Erythroblast (primary cell): ENCODE results near the gene TM9SF2.
"Not testable (repeated sequence)": the region's sequence is repeated elsewhere in the genome, so short reads cannot be mapped to it uniquely, and the experiment has no call there.

Experiments used
- GATA1 ChIP-seq: IDR thresholded peaks from 2 replicates; pipeline ENCODE4 v1.6.1; 2011; ENCODE audit warnings: low read depth, mild to moderate bottlenecking, control low read depth, low read length, moderate library complexity
- POLR2A ChIP-seq: IDR thresholded peaks from 2 replicates; pipeline ENCODE4 v1.6.1; 2011; ENCODE audit warnings: mild to moderate bottlenecking, low read length

DNA sequence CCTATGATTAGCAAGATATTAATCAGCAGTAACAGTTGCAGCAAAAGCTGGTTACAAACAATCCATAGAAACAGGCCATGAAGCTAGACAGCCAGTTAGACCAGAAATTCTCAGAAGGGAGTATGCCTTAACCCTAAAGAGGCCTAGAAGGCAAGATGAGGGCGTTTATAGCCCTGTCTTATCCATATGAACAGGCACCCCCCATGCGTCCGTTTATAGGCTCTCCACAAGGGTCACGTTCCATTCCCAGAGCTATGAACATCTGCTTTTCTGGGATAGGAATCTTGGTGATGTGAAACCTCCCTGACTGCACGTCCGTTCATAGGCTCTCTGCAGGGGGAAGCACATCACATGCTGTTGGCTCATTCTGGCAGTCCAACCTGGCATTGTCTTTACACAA, 67.6 kb downstream of the TM9SF2 start:
- TF ChIP-seq POLR2A, GATA1: not testable (repeated sequence)
